ENCODE measurements around the gene TAS2R3. TPM values are rescaled to one million over a fixed set of nuclear protein-coding genes. Genes with fewer than 3 reads are reported as not detected.

The TAS2R3 gene
- total and polyA plus RNA-seq, 2 of the 13 experiments (the other 11 are each of a cell fraction or from before 2014, with no cell fraction given) = 0.74 to 1.1 TPM

GRCh38 chr7:141738592-141739013 is 25.3 kb upstream of the TAS2R3 start (continued):
- TF ChIP-seq, protein P1, sequence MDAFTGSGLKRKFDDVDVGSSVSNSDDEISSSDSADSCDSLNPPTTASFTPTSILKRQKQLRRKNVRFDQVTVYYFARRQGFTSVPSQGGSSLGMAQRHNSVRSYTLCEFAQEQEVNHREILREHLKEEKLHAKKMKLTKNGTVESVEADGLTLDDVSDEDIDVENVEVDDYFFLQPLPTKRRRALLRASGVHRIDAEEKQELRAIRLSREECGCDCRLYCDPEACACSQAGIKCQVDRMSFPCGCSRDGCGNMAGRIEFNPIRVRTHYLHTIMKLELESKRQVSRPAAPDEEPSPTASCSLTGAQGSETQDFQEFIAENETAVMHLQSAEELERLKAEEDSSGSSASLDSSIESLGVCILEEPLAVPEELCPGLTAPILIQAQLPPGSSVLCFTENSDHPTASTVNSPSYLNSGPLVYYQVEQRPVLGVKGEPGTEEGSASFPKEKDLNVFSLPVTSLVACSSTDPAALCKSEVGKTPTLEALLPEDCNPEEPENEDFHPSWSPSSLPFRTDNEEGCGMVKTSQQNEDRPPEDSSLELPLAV (CRISPR knock-in tag; conservative IDR thresholded peaks at IDR 0.05; ENCODE audit: low read depth) = no peak
- TF ChIP-seq ZFP37 (CRISPR knock-in tag; IDR thresholded peaks at IDR 0.05; ENCODE audit: borderline replicate concordance) (0 out of 2 replicates have a peak, but pooled peaks have one; percentile 40), SOX13 (IDR thresholded peaks at IDR 0.05) (0 out of 2 replicates have a peak, but pooled peaks have one; percentile 1), SOX13 (CRISPR knock-in tag; conservative IDR thresholded peaks at IDR 0.05 in 1 of 2, IDR thresholded peaks at IDR 0.05 in 1 of 2) (no peak), SETDB1 (CRISPR knock-in tag; IDR thresholded peaks at IDR 0.05; ENCODE audit: borderline replicate concordance) (no peak), BHLHE40 (IDR thresholded peaks at IDR 0.05; ENCODE audit: low read length) (no peak), ZNF737 (CRISPR knock-in tag; IDR thresholded peaks at IDR 0.05; ENCODE audit: borderline replicate concordance) (no peak), NR3C1 (CRISPR knock-in tag; IDR thresholded peaks at IDR 0.05) (no peak), PCBP1 (IDR thresholded peaks at IDR 0.05; ENCODE audit: borderline replicate concordance, low read depth, low read length) (no peak), ZNF274 (CRISPR knock-in tag; IDR thresholded peaks at IDR 0.05) (no peak), ZNF691 (CRISPR knock-in tag; IDR thresholded peaks at IDR 0.05; ENCODE audit: borderline replicate concordance, low read depth) (no peak), LCORL (IDR thresholded peaks at IDR 0.05) (no peak), LCORL (CRISPR knock-in tag; IDR thresholded peaks at IDR 0.05) (no peak), SP140L (CRISPR knock-in tag; IDR thresholded peaks at IDR 0.05; ENCODE audit: borderline replicate concordance) (no peak), CBFB (CRISPR knock-in tag; IDR thresholded peaks at IDR 0.05) (no peak), ZNF629 (CRISPR knock-in tag; conservative IDR thresholded peaks at IDR 0.05) (no peak), ZFP41 (CRISPR knock-in tag; IDR thresholded peaks at IDR 0.05; ENCODE audit: borderline replicate concordance) (no peak)
